Natural killer cell treated with Interleukin-12 subunit alpha and Interleukin-12 subunit beta and Interleukin-15 and Interleukin-18, amount 100 ng/mL, for 72 hours (primary cell): Measurements from ENCODE around the gene TRABD2A. TPM values are rescaled to one million over a fixed set of nuclear protein-coding genes. Genes with fewer than 3 reads are reported as not detected.

Source experiments
- ATAC-seq, 2 donors: fragments of 150-1000 bp; cut with Tn5 transposase in 1 of 2; sonication (Bioruptor Pico), chemical (Tn5 transposase) in 1 of 2; 2 replicates each; pipeline ENCODE4 v1.10.0; 2021
- DNase-seq: peaks from one replicate; pipeline ENCODE4 v3.0.0; 2022; ENCODE audit warnings: low spot score
- H3K27ac Mint-ChIP-seq, 2 donors: 1 replicate in 1 of 2; 2 replicates in 1 of 2; pipeline ENCODE4 v1.8.0; 2022; ENCODE audit warnings: mixed read lengths in 2 of 2, mild to moderate bottlenecking in 1 of 2, moderate library complexity in 1 of 2
- H3K27me3 Mint-ChIP-seq, 2 donors: 1 replicate in 1 of 2; 2 replicates in 1 of 2; pipeline ENCODE4 v1.8.0; 2022; ENCODE audit warnings: mixed read lengths in 2 of 2
- H3K36me3 Mint-ChIP-seq: one replicate; pipeline ENCODE4 v1.8.0; 2022; ENCODE audit warnings: mixed read lengths
- H3K4me1 Mint-ChIP-seq, 2 donors: 1 replicate in 1 of 2; 2 replicates in 1 of 2; pipeline ENCODE4 v1.8.0; 2022; ENCODE audit warnings: low read depth in 2 of 2, mixed read lengths in 2 of 2, mild to moderate bottlenecking in 1 of 2
- H3K4me3 Mint-ChIP-seq: one replicate; pipeline ENCODE4 v1.8.0; 2022; ENCODE audit warnings: mixed read lengths
- H3K9me3 Mint-ChIP-seq: 2 replicates; pipeline ENCODE4 v1.8.0; 2022; ENCODE audit warnings: mixed read lengths
- total RNA-seq, 2 donors: library from RNA; stranded (reverse); gene quantifications; one replicate each; pipeline ENCODE4 v1.2.3, GENCODE V29; 2022

The TRABD2A gene
- total RNA-seq, 2 donors from 2014 or later = 6.6 to 18.3 TPM

GRCh38 chr2:84827978-84828575, 52.8 kb downstream of the TRABD2A start:
- H3K27me3 Mint-ChIP-seq = no peaks in the 10 kb centered on the region
- no peaks in the 10 kb centered on the region for H3K36me3 Mint-ChIP-seq
- no peak overlapping the region for H3K4me3 Mint-ChIP-seq
- ATAC-seq (no peak), DNase-seq (no peak)
- H3K4me1 Mint-ChIP-seq = peaks cover 10 to 14% of the 10 kb centered on the region in 2 donors
- no peaks in the 10 kb centered on the region for H3K9me3 Mint-ChIP-seq
- H3K27ac Mint-ChIP-seq = peak overlapping the region in 1 of 2 donors; percentile 28

GRCh38 chr2:84823788-84824187, 57.1 kb downstream of the TRABD2A start:
- ATAC-seq = peak in 1 of 2 donors; percentile 22
- no peaks in the 10 kb centered on the region for H3K27me3 Mint-ChIP-seq
- no peak overlapping the region for H3K4me3 Mint-ChIP-seq
- H3K4me1 Mint-ChIP-seq = peaks cover 5% of the 10 kb centered on the region in 2 donors
- no peak overlapping the region for H3K27ac Mint-ChIP-seq
- DNase-seq = no peak
- H3K36me3 Mint-ChIP-seq = no peaks in the 10 kb centered on the region
- no peaks in the 10 kb centered on the region for H3K9me3 Mint-ChIP-seq

GRCh38 chr2:84823229-84823628, 57.7 kb downstream of the TRABD2A start:
- peak overlapping the region in 1 of 2 donors; percentile 9 for H3K27ac Mint-ChIP-seq
- H3K36me3 Mint-ChIP-seq = no peaks in the 10 kb centered on the region
- peak in 1 of 2 donors; percentile 11 for ATAC-seq
- no peak for DNase-seq
- H3K27me3 Mint-ChIP-seq = no peaks in the 10 kb centered on the region
- H3K4me3 Mint-ChIP-seq = no peak overlapping the region
- H3K4me1 Mint-ChIP-seq = peaks cover 0 to 2% of the 10 kb centered on the region in 2 donors
- no peaks in the 10 kb centered on the region for H3K9me3 Mint-ChIP-seq

- Mint-ChIP-seq H3K27ac (no peak overlapping the region), H3K27me3 (no peaks in the 10 kb centered on the region), H3K4me1 (peaks cover 9 to 14% of the 10 kb centered on the region in 2 donors), H3K4me3 (no peak overlapping the region), H3K9me3 (no peaks in the 10 kb centered on the region), H3K36me3 (no peaks in the 10 kb centered on the region)
- DNase-seq (no peak), ATAC-seq (no peak)
These were observed 59.1 kb downstream of the TRABD2A start for GRCh38 chr2:84821806-84822205.

- ATAC-seq = peak; percentile 61 to 79
- peaks cover 18 to 19% of the 10 kb centered on the region in 2 donors for H3K4me1 Mint-ChIP-seq
- no peaks in the 10 kb centered on the region for H3K27me3 Mint-ChIP-seq
- no peak for DNase-seq
- H3K27ac Mint-ChIP-seq = peak overlapping the region; percentile 28 to 48
- no peaks in the 10 kb centered on the region for H3K9me3 Mint-ChIP-seq
- peak overlapping the region; percentile 59 for H3K4me3 Mint-ChIP-seq
- H3K36me3 Mint-ChIP-seq = no peaks in the 10 kb centered on the region
These were observed 63.6 kb downstream of the TRABD2A start for GRCh38 chr2:84817239-84817655.

GRCh38 chr2:84816426-84817026, 64.4 kb downstream of the TRABD2A start:
- Mint-ChIP-seq H3K27ac (peak overlapping the region; percentile 28 to 48), H3K27me3 (no peaks in the 10 kb centered on the region), H3K4me3 (peak overlapping the region; percentile 59), H3K4me1 (peaks cover 19 to 20% of the 10 kb centered on the region in 2 donors), H3K9me3 (no peaks in the 10 kb centered on the region), H3K36me3 (no peaks in the 10 kb centered on the region)
- no peak for ATAC-seq
- no peak for DNase-seq

GRCh38 chr2:84815146-84815545, 65.7 kb downstream of the TRABD2A start:
- DNase-seq = no peak
- H3K9me3 Mint-ChIP-seq = no peaks in the 10 kb centered on the region
- H3K36me3 Mint-ChIP-seq = no peaks in the 10 kb centered on the region
- no peak for ATAC-seq
- H3K4me3 Mint-ChIP-seq = no peak overlapping the region
- no peaks in the 10 kb centered on the region for H3K27me3 Mint-ChIP-seq
- peaks cover 19 to 20% of the 10 kb centered on the region in 2 donors for H3K4me1 Mint-ChIP-seq
- no peak overlapping the region for H3K27ac Mint-ChIP-seq

- no peak overlapping the region for H3K4me3 Mint-ChIP-seq
- H3K27me3 Mint-ChIP-seq = no peaks in the 10 kb centered on the region
- no peak for ATAC-seq
- H3K9me3 Mint-ChIP-seq = no peaks in the 10 kb centered on the region
- H3K36me3 Mint-ChIP-seq = no peaks in the 10 kb centered on the region
- DNase-seq = no peak
- H3K27ac Mint-ChIP-seq = no peak overlapping the region
- peaks cover 13 to 23% of the 10 kb centered on the region in 2 donors for H3K4me1 Mint-ChIP-seq
These were observed 68.9 kb downstream of the TRABD2A start for GRCh38 chr2:84811839-84812431.

- H3K4me3 Mint-ChIP-seq = no peak overlapping the region
- peaks cover 7 to 13% of the 10 kb centered on the region in 2 donors for H3K4me1 Mint-ChIP-seq
- H3K27ac Mint-ChIP-seq = peak overlapping the region in 1 of 2 donors; percentile 38
- ATAC-seq (no peak), DNase-seq (no peak)
- no peaks in the 10 kb centered on the region for H3K36me3 Mint-ChIP-seq
- H3K9me3 Mint-ChIP-seq = no peaks in the 10 kb centered on the region
- no peaks in the 10 kb centered on the region for H3K27me3 Mint-ChIP-seq
These were observed 72.6 kb downstream of the TRABD2A start for GRCh38 chr2:84808279-84808678.

- Mint-ChIP-seq H3K36me3 (no peaks in the 10 kb centered on the region), H3K4me1 (peaks cover 7 to 13% of the 10 kb centered on the region in 2 donors), H3K4me3 (no peak overlapping the region), H3K27ac (no peak overlapping the region), H3K9me3 (peaks cover 2% of the 10 kb centered on the region), H3K27me3 (no peaks in the 10 kb centered on the region)
- ATAC-seq (no peak), DNase-seq (no peak)
These were observed 73.8 kb downstream of the TRABD2A start for GRCh38 chr2:84807063-84807485.

- Mint-ChIP-seq H3K4me3 (no peak overlapping the region), H3K9me3 (peaks cover 5% of the 10 kb centered on the region), H3K4me1 (peaks cover 11 to 16% of the 10 kb centered on the region in 2 donors), H3K36me3 (no peaks in the 10 kb centered on the region), H3K27me3 (no peaks in the 10 kb centered on the region), H3K27ac (no peak overlapping the region)
- DNase-seq (no peak), ATAC-seq (no peak)
These were observed 75.5 kb downstream of the TRABD2A start for GRCh38 chr2:84805250-84805958.

- Mint-ChIP-seq H3K4me3 (no peak overlapping the region), H3K27me3 (no peaks in the 10 kb centered on the region), H3K36me3 (no peaks in the 10 kb centered on the region), H3K9me3 (peaks cover 5% of the 10 kb centered on the region), H3K4me1 (peaks cover 11 to 12% of the 10 kb centered on the region in 2 donors), H3K27ac (no peak overlapping the region)
- DNase-seq = no peak
- no peak for ATAC-seq
These were observed 79.1 kb downstream of the TRABD2A start for GRCh38 chr2:84801811-84802210.

- Mint-ChIP-seq H3K9me3 (peaks cover 5% of the 10 kb centered on the region), H3K36me3 (no peaks in the 10 kb centered on the region), H3K27ac (peak overlapping the region; percentile 10 to 15), H3K4me3 (peak overlapping the region; percentile 43), H3K4me1 (peaks cover 11 to 12% of the 10 kb centered on the region in 2 donors), H3K27me3 (no peaks in the 10 kb centered on the region)
- ATAC-seq (peak in 1 of 2 donors; percentile 60), DNase-seq (no peak)
These were observed 80.6 kb downstream of the TRABD2A start for GRCh38 chr2:84800194-84800805.
